ENCODE results near the gene ZDHHC14.

ZDHHC14 gene

GRCh38 chr6:157410045-157410444 lies 29.1 kb downstream of the ZDHHC14 start:
- no peaks in the 10 kb centered on the region for H3K27me3 ChIP-seq (replicated peaks; ENCODE audit: insufficient read depth, low read length)
- no peaks in the 10 kb centered on the region for H3F3A ChIP-seq (ENCODE audit: insufficient read depth, low read length)
- H3K9me3 ChIP-seq (replicated peaks; ENCODE audit: insufficient read depth, low read length) = no peaks in the 10 kb centered on the region
- H3K4me3 ChIP-seq (ENCODE audit: low read length) = no peak overlapping the region
- TF ChIP-seq EZH2phosphoT487 (IDR thresholded peaks at IDR 0.05; ENCODE audit: low read length) = no peak
- TF ChIP-seq CTCF (IDR thresholded peaks at IDR 0.05; ENCODE audit: low read length) = no peak
- TF ChIP-seq EZH2 (optimal IDR thresholded peaks at IDR 0.05; ENCODE audit: low read depth, low read length) = no peak
- no peak overlapping the region for H3K27ac ChIP-seq (ENCODE audit: low read length)
- H2AFZ ChIP-seq (ENCODE audit: low read length) = no peak overlapping the region
- H3K36me3 ChIP-seq (replicated peaks; ENCODE audit: insufficient read depth, low read length) = no peaks in the 10 kb centered on the region
- H3K4me1 ChIP-seq (ENCODE audit: low read length) = no peaks in the 10 kb centered on the region
- no peak for DNase-seq
- H3K9me2 ChIP-seq (replicated peaks; ENCODE audit: insufficient read depth, low read length) = no peaks in the 10 kb centered on the region
- no peak overlapping the region for H3K9ac ChIP-seq (ENCODE audit: low read length)
- H3K4me2 ChIP-seq (ENCODE audit: low read depth, low read length) = no peak overlapping the region
- peaks cover 7% of the 10 kb centered on the region for H3K79me2 ChIP-seq (ENCODE audit: low read length)
- H4K20me1 ChIP-seq (ENCODE audit: insufficient read depth, low read length) = no peaks in the 10 kb centered on the region

GRCh38 chr6:157411368-157411767 lies 30.4 kb downstream of the ZDHHC14 start:
- no peak for TF ChIP-seq CTCF (IDR thresholded peaks at IDR 0.05; ENCODE audit: low read length)
- TF ChIP-seq EZH2phosphoT487 (IDR thresholded peaks at IDR 0.05; ENCODE audit: low read length) = no peak
- TF ChIP-seq EZH2 (optimal IDR thresholded peaks at IDR 0.05; ENCODE audit: low read depth, low read length) = no peak
- no peak for DNase-seq
- Histone ChIP-seq H4K20me1 (ENCODE audit: insufficient read depth, low read length) (no peaks in the 10 kb centered on the region), H3K79me2 (ENCODE audit: low read length) (peaks cover 7% of the 10 kb centered on the region), H2AFZ (ENCODE audit: low read length) (no peak overlapping the region), H3K9me3 (replicated peaks; ENCODE audit: insufficient read depth, low read length) (no peaks in the 10 kb centered on the region), H3K4me2 (ENCODE audit: low read depth, low read length) (no peak overlapping the region), H3K27ac (ENCODE audit: low read length) (no peak overlapping the region), H3K4me1 (ENCODE audit: low read length) (no peaks in the 10 kb centered on the region), H3K36me3 (replicated peaks; ENCODE audit: insufficient read depth, low read length) (no peaks in the 10 kb centered on the region), H3K9me2 (replicated peaks; ENCODE audit: insufficient read depth, low read length) (no peaks in the 10 kb centered on the region), H3F3A (ENCODE audit: insufficient read depth, low read length) (no peaks in the 10 kb centered on the region), H3K27me3 (replicated peaks; ENCODE audit: insufficient read depth, low read length) (no peaks in the 10 kb centered on the region), H3K4me3 (ENCODE audit: low read length) (no peak overlapping the region), H3K9ac (ENCODE audit: low read length) (no peak overlapping the region)

GRCh38 chr6:157412791-157413190 lies 31.8 kb downstream of the ZDHHC14 start:
- Histone ChIP-seq H3K79me2 (ENCODE audit: low read length) (peaks cover 7% of the 10 kb centered on the region), H3K4me2 (ENCODE audit: low read depth, low read length) (no peak overlapping the region), H3F3A (ENCODE audit: insufficient read depth, low read length) (no peaks in the 10 kb centered on the region), H3K27ac (ENCODE audit: low read length) (no peak overlapping the region), H2AFZ (ENCODE audit: low read length) (no peak overlapping the region), H3K36me3 (replicated peaks; ENCODE audit: insufficient read depth, low read length) (no peaks in the 10 kb centered on the region), H3K9me2 (replicated peaks; ENCODE audit: insufficient read depth, low read length) (no peaks in the 10 kb centered on the region), H3K4me1 (ENCODE audit: low read length) (no peaks in the 10 kb centered on the region), H3K4me3 (ENCODE audit: low read length) (no peak overlapping the region), H3K9me3 (replicated peaks; ENCODE audit: insufficient read depth, low read length) (no peaks in the 10 kb centered on the region), H3K27me3 (replicated peaks; ENCODE audit: insufficient read depth, low read length) (no peaks in the 10 kb centered on the region), H3K9ac (ENCODE audit: low read length) (no peak overlapping the region), H4K20me1 (ENCODE audit: insufficient read depth, low read length) (no peaks in the 10 kb centered on the region)
- TF ChIP-seq CTCF (IDR thresholded peaks at IDR 0.05; ENCODE audit: low read length) (no peak), EZH2phosphoT487 (IDR thresholded peaks at IDR 0.05; ENCODE audit: low read length) (no peak), EZH2 (optimal IDR thresholded peaks at IDR 0.05; ENCODE audit: low read depth, low read length) (no peak)
- no peak for DNase-seq
